ENCODE results near the gene HTR3B.
A peak's percentile ranks its signal among the peaks of the same experiment; 100 is the strongest.

HTR3B gene

DNA sequence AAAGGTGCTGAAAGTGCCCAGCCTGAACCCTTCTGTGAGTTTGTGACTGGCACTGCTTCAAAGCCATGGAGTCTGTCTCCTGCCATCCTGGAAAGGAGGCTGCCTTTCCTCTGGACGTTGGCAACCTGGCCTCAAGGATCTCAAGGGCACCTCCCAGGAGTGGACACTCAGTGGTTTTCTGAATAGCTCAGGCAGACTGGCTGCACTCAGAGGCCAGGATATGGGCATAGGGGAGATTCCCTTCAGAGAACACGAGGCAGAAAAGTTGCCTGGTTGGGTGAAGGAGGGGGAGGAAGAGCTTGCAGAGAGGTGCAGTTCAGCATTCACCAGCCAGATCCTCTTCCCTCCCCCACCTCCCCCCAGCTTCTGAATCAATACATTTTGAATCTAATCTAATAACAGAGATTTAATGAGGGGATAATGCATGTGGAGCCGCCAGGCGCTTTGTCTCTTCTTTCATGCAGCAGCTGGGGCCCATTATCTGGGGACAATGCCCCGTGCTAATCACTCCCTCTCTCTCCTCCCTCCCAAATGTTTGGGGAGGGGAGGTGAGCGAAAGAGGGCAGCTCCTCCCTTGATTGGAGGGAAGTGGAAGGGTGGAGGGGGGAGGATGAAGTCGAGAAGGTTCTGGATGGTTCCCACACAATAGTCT lies 88.0 kb downstream of the HTR3B start:
- DNase-seq = no peak

DNA sequence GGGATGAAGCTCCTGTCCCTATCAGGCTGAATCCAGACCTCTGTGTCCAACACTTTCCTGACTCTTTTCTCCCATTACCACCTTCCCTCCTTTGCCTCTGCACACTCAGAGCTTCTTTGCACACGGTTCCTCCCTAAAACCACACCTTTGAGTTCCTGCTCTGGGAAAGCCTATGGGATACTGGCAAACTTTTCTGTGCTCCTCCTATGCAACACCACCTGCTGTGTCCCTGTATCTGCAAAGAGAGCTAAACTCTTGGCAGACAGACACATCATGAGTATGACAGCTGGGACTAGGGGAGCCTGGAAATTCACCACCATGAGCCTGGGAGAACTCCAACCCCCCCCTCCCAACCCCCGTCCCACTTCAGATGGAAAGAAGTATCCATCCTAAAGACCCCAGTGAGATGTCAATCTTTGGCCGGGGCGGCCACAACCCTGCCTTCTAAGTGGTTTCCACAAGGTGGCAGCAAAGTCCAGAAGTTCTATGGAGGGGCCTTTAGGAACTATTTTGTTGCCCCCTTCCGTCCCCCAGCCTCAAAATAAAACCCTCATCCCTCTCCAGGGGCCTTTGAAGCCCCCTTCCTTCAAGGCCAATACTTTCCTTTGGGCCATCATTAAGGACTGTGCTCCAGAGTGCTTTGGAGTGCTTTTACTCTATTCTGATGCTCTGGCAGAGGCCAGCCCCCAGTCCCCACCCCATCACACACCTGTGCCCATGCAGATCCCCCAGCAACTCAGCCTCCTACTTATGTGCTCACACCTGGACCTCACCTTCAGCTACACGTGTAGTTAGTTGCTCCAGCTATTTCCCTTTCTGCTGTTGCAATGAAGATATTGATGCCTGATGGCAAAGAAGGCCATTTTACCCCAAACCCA lies 89.7 kb downstream of the HTR3B start:
- DNase-seq = peak; percentile 35

All from activated gamma-delta T cell treated with Interleukin-2 at 50 U/mL for 16 hours (primary cell).